ENCODE results near the gene YPEL3.

The YPEL3 gene

GRCh38 chr16:30069611-30070462, 26.2 kb downstream of the YPEL3 start:
- DNase-seq (ENCODE audit: low read depth in 2 of 2): no peak

GRCh38 chr16:30068750-30069610, 27.0 kb downstream of the YPEL3 start:
- no peak for DNase-seq (ENCODE audit: low read depth in 2 of 2)

GRCh38 chr16:30068333-30068732, 27.7 kb downstream of the YPEL3 start:
- no peak for DNase-seq (ENCODE audit: low read depth in 2 of 2)

- no peak for DNase-seq (ENCODE audit: low read depth in 2 of 2)
These were observed 28.5 kb downstream of the YPEL3 start for GRCh38 chr16:30067584-30067916.

GRCh38 chr16:30066761-30067583, 29.0 kb downstream of the YPEL3 start:
- no peak for DNase-seq (ENCODE audit: low read depth in 2 of 2)

- DNase-seq (ENCODE audit: low read depth in 2 of 2): no peak
These were observed 29.9 kb downstream of the YPEL3 start for GRCh38 chr16:30065943-30066760.

- DNase-seq (ENCODE audit: low read depth in 2 of 2): peak; percentile 94 to 98
These were observed 30.7 kb downstream of the YPEL3 start, which contains the start of gene ALDOA for GRCh38 chr16:30065102-30065942. Gene ALDOA, plus strand, starts transcription at chr16:30065760. Its CDS starts 1,138 bp downstream, at chr16:30066898.

GRCh38 chr16:30064729-30065101, 31.3 kb downstream of the YPEL3 start:
- DNase-seq (ENCODE audit: low read depth in 2 of 2): no peak

- peak; percentile 53 to 63 for DNase-seq (ENCODE audit: low read depth in 2 of 2)
These were observed 31.9 kb downstream of the YPEL3 start for GRCh38 chr16:30063893-30064728.

- no peak for DNase-seq (ENCODE audit: low read depth in 2 of 2)
These were observed 32.6 kb downstream of the YPEL3 start for GRCh38 chr16:30063278-30063892.

GRCh38 chr16:30060836-30061554, 35.0 kb downstream of the YPEL3 start:
- no peak for DNase-seq (ENCODE audit: low read depth in 2 of 2)

- no peak for DNase-seq (ENCODE audit: low read depth in 2 of 2)
These were observed 35.7 kb downstream of the YPEL3 start for GRCh38 chr16:30060346-30060745.

GRCh38 chr16:30054959-30055553, 41.0 kb downstream of the YPEL3 start:
- DNase-seq (ENCODE audit: low read depth in 2 of 2): peak in 1 of 2 donors; percentile 55

- no peak for DNase-seq (ENCODE audit: low read depth in 2 of 2)
These were observed 41.6 kb downstream of the YPEL3 start for GRCh38 chr16:30054451-30054850.

- DNase-seq (ENCODE audit: low read depth in 2 of 2): no peak
These were observed 42.5 kb downstream of the YPEL3 start for GRCh38 chr16:30053376-30054015.

- DNase-seq (ENCODE audit: low read depth in 2 of 2): peak; percentile 87 to 95
These were observed 43.2 kb downstream of the YPEL3 start for GRCh38 chr16:30052671-30053372.

GRCh38 chr16:30051518-30051917, 44.5 kb downstream of the YPEL3 start:
- DNase-seq (ENCODE audit: low read depth in 2 of 2): no peak
